ENCODE results near the gene IDH3A.
A peak's percentile ranks its signal among the peaks of the same experiment; 100 is the strongest.

The IDH3A gene

DNA sequence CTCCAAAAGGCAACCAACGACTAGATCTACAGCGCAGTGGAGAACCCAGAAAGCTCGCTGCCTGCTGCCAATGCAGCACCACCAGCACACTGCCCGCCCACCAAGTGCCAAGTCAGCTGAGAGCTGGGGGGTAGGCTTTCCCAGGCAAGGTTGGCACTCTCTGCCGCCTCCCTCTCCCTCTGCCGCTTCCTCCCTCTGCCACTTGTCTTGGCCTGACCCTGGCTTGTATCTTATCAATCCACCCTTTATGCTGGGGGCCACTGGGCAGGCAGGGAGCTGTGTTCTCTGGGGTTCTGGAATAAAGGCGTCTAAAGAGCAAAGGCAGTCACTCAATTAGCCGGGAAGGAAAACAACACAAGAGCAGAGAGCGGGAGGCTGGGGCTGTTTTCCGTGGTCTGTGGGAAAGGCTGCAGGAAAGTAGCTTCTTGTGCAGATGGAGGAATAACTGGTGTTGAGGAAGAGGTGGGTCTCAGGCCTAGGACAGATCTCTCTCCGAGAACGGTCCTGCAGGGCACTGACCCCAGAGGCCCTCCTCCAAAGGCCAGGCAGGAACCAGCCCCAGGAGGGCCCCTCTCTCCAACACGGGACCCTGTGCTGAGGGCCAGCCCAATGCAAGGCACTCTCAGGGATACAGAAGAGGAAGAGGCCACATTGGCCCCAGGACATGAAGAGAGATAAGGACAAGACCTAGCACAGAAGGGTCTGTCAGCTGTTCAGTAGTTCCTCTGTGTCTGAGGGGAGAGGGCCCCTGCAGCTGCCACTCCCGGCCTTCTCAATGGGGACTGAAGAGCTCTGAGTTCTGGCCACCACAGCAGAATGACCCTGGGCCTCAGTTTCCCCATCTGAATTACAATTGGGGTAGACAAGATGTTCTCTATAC, 54.4 kb downstream of the IDH3A start:
- TF ChIP-seq, protein P1, sequence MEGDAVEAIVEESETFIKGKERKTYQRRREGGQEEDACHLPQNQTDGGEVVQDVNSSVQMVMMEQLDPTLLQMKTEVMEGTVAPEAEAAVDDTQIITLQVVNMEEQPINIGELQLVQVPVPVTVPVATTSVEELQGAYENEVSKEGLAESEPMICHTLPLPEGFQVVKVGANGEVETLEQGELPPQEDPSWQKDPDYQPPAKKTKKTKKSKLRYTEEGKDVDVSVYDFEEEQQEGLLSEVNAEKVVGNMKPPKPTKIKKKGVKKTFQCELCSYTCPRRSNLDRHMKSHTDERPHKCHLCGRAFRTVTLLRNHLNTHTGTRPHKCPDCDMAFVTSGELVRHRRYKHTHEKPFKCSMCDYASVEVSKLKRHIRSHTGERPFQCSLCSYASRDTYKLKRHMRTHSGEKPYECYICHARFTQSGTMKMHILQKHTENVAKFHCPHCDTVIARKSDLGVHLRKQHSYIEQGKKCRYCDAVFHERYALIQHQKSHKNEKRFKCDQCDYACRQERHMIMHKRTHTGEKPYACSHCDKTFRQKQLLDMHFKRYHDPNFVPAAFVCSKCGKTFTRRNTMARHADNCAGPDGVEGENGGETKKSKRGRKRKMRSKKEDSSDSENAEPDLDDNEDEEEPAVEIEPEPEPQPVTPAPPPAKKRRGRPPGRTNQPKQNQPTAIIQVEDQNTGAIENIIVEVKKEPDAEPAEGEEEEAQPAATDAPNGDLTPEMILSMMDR (IDR thresholded peaks at IDR 0.05): no peak
- no peak for TF ChIP-seq ZFX (IDR thresholded peaks at IDR 0.05; ENCODE audit: borderline replicate concordance)
- no peak overlapping the region for H3K27ac ChIP-seq

DNA sequence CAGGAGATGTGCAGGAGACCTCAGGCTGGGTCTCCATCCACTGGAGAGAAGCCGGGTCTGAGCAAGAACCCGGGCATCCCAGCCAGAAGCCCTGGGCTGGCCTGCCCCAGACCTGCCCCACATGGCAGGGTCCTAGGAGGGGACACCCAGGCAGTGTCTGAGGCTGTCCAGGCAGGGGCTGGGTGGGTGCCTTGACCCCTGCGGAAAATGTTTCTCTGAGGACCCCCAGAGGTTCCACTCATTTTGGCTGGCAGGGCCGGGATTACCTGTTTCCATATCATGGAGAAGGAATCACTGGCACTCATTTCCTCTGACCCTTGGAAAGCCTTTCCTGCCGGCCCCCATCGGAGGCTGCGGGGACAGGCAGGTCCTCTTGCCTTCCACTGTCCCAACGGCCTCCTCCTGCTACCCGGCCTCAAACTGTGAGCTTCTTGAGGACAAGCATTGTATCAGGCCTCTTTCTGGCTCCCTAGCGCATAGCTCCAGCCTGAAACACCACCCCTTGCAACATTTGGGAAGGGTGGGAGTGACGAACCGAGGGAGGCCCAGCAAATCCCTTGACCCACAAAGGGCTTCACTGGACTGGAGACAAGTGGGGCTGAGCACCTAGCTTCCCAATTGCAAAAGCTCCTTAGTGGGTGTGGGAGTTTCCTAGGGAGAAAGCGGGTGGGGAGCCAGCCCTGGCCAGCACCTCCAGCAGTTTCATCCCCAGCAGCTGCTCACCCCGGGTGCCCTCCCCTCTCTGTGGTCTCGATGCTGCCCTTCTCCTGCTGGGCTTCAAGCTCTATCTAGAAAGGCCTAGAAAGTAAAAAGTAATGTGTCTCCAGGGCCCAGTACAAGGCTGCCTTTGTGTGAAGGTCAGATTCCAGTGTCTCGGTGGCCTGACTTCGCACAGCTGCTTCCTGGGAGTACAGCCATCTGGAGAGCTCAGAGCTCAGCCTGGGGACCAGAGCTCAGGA, 55.5 kb downstream of the IDH3A start:
- no peak overlapping the region for H3K27ac ChIP-seq
- TF ChIP-seq ZFX (IDR thresholded peaks at IDR 0.05; ENCODE audit: borderline replicate concordance): no peak
- TF ChIP-seq, protein P1 (IDR thresholded peaks at IDR 0.05): no peak

DNA sequence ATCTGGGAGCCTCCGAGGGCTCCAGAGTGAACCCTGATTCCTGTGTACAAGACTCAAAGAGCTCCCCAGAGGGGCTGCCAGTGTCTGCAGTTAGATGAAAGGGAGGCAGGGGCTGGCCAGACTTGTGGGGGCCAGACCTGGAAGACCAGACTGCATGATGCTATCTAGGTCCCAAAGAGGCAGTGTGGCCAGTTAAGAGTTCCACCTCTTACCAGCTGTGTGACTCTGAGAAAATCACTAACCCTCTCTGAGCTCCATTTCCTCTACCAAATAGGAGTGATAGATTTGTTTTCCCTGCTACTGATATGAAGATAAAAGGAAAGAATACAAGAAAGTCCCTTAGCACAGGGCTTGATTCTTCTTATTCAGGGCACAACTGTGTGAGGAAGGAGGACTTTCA, 56.2 kb downstream of the IDH3A start:
- no peak overlapping the region for H3K27ac ChIP-seq
- TF ChIP-seq ZFX (IDR thresholded peaks at IDR 0.05; ENCODE audit: borderline replicate concordance): no peak
- TF ChIP-seq, protein P1 (IDR thresholded peaks at IDR 0.05): no peak

DNA sequence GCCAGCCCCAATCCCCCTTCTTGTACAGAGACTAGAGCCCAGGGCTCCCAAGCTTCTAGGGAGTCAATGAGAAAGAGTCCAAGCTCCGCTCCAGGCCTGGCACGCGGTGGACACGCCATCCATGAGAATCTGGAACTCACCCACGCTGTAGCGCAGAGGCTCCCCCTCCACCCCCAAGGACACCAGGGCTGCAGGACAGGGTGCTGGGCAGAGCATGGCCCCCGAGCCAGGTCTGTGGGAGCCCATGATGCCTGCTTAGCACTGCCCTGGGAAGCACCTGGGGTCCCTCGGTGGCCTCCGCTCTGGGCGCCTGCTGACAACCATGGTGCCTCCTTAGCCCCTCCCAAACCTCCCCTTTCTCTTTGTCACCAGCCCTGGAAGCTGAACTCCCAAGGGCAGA, 56.7 kb downstream of the IDH3A start:
- no peak overlapping the region for H3K27ac ChIP-seq
- no peak for TF ChIP-seq ZFX (IDR thresholded peaks at IDR 0.05; ENCODE audit: borderline replicate concordance)
- TF ChIP-seq, protein P1 (IDR thresholded peaks at IDR 0.05): no peak

DNA sequence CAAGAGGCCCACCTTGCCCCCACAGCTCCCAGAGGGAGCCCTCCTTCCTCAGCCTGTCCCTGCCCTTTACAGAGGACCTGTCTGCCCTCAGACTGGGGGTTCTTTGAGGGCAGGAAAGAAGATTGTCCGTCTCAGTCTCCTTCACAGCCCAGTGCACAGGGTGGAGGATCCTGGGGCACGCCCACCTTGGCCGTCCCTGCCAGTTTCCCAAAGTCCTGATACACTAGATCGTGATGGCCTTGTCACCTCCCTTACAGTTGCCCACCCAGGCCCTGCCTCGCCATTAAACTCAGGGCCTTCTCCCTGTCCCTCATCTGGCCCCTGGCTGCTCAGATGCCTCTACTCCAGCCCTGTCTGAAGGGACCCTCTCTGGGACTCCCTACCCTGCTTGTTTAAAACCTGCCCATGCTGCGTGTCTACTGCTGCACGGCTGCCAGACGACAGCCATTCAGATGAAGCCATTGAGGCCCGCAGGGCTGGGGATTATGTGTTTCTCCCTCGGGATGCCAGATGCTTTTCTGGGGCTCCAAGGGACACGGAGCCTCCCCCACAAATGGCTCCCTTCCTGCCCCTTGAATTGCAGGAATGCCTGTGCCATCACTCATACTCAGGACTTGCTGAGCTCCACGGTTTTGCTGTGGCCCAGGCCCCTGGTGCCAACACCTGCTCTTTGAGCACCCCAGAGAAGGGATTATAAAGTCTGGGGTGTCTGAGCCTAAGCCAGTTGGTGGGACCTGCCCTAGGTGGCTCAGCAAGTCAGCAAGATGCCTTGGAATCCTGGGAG, 57.4 kb downstream of the IDH3A start:
- TF ChIP-seq, protein P1 (IDR thresholded peaks at IDR 0.05): no peak
- TF ChIP-seq ZFX (IDR thresholded peaks at IDR 0.05; ENCODE audit: borderline replicate concordance): no peak
- H3K27ac ChIP-seq: peak overlapping the region; percentile 44

DNA sequence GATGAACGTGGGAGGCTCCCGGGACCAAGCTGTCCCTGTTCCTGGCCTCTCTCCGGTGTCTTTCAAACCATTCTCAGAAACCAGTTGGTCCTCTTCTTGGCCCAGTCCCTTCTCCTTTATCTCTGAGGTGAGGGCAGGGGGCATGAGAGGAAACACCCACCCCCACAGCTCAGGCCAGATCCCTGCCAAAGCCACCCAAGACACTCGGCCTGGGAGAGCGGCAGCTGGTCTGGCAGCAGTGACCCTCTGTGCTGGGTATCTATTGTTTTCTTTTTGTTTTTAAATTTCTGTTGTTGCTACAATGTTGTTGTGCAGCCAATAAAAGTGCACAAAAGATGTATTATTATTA, 57.9 kb downstream of the IDH3A start:
- peak overlapping the region; percentile 44 for H3K27ac ChIP-seq
- TF ChIP-seq, protein P1 (IDR thresholded peaks at IDR 0.05): no peak
- no peak for TF ChIP-seq ZFX (IDR thresholded peaks at IDR 0.05; ENCODE audit: borderline replicate concordance)
